SKM-1 (cell line): ENCODE measurements around the gene PRPF38B.

Source experiments
- DNase-seq: peaks from one replicate; lab custom pipeline; 2025; ENCODE audit not compliant: unreplicated experiment; lab: John Stamatoyannopoulos, UW

Gene PRPF38B

GRCh38 chr1:108717774-108718316 lies 25.7 kb downstream of the PRPF38B start:
- no peak for DNase-seq

DNA sequence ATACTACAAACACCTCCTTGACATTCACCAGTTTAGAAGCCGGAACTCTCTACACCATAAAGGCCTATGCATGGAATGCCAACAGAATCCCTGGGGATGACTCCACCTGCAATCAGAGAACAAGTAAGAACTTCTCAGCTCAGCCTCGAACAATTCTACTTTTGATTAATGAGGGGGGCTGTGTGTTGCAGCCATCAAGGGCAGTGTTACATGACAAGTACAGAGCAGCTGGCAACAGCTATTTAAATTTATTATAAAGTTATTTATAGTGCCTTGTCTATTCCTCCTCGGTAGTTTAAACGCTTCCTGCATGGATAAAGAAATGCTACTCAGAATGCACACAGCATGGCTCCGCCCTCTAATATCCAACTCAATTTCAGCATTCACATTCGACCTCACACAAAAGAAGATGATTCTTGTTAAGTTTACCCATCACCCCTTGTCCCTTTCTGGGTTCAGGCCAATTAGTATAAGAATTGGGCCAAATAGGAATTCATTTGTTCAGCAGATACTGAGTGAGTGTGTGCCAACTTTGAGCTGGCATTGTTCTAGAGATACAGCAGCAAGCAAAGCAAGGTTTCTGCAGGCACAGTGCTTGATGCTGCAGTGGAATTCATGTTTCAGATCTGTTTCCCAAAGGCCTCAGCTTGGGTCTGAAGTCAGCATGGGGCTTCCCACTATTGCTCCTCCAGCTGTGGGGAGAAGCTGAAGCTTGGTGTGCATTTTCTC lies 27.0 kb downstream of the PRPF38B start:
- DNase-seq: no peak

DNA sequence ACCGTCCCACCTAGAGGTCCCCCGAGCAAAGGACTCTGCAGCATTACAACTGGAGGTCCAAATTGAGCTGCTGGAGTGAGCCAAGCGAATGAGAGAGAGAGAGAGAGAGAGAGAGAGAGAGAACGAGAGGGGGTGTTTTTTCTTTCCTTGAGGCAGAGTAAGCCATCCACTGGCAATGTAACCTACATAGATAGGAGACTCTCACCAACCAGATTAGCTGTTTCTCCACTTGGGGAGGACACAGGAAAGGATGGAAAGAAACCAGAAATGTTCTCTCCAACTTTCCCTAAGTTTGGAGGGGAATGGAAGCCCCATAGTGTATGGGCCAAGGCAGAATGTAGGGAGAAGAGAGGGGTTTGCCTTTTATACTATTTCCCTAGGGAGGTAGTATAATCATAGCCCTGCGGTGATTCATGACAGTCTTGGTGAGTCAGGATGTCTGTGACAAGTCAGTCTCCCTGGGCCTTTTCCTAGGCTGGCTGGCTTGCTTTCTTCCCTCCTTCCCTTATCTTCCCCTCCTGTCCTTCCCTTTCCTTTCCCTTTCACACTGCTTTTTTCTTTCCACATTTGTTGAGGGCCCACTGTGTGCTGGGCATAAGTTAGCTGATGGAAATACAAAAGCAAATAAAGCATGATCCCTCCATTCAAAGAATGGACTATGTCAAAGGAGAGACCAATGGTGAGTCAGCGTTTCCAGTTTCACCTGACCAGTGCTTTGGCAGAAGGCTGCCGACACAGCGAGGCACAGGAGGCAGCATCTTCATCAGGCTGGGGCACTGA lies 27.7 kb downstream of the PRPF38B start:
- no peak for DNase-seq

- no peak for DNase-seq
Observed at GRCh38 chr1:108722292-108722691, 30.2 kb downstream of the PRPF38B start.

- no peak for DNase-seq
Observed at GRCh38 chr1:108725906-108726305, 33.8 kb downstream of the PRPF38B start.

- no peak for DNase-seq
Observed at GRCh38 chr1:108728327-108728923, 36.3 kb downstream of the PRPF38B start.

DNA sequence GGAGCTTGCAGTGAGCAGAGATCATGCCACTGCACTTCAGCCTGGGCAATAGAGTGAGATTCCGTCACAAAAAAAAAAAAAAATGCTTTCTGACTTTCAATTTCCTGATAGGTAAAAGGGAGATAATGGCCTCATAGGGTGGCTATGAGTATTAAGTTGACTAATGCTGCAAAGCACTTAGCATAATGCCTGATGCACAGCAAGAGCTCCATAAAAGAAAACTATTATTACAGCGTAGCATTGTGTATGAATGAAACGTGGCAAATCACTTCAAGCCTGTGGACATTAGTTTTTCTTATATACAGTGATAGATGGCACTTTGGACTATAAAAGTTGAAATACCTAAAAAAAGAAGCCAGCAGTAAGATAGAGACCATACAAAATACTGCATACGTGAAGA lies 37.4 kb downstream of the PRPF38B start:
- no peak for DNase-seq

DNA sequence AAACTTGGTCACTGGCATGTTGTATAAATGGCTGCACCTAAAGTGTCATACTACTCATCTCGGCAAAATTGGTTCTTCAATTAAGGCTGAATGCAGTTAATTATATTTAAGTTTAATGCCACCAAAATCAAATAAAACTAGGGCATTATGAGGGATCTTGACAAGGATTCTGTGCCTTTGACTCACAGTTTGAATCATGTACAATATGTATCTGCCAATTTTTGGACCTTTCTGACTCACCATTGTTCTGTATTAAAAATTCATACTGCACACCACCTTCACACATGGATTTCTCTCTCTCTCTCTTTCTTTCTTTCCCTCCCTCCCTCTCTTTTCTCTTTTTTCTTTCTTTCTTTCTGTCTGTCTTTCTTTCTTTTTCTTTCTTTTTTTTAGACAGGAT lies 40.3 kb downstream of the PRPF38B start:
- no peak for DNase-seq

GRCh38 chr1:108734171-108734865 lies 42.2 kb downstream of the PRPF38B start:
- no peak for DNase-seq

- DNase-seq: no peak
Observed at GRCh38 chr1:108742253-108742652, 50.1 kb downstream of the PRPF38B start.

- no peak for DNase-seq
Observed at GRCh38 chr1:108745980-108746381, 53.9 kb downstream of the PRPF38B start.

DNA sequence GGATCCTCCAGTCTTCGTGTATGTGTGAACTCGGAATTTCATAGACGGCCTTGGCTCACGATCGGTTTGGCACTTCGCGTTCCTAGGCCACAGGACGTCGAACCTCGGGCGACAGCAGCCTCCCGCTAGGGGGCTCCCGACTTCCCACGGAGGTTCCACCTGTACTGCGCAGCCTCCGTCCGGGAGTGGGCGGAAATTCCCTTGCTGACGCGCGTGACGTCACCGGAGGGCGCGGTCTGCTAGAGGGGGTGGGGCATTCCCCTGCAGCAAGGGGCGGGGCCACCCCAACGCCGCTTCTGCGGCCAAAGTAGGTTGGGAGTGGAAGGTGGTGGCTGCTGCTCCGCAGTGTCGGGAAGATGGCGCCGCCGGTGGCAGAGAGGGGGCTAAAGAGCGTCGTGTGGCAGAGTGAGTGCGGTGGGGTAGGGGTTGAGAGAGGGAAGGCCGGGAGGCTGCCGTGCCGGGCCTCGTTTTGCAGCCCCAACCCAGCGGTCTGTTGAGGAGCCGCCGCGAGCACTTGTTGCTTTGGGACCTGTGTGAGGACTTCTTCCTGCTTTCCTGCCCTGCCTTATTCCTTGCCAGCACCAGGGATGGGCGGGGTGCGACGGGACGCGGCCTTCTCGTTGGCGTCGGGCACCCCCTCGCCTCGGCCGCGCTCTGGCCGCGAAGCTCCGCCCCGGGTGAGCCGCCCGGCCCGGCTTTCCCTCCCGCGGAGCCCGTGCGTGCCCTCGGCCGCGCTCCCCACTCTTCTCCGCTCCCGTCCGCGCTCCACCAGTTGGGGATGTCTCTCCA lies 54.5 kb downstream of the PRPF38B start, which contains the start of gene STXBP3:
Gene STXBP3 (plus strand): TSS at position 293 of the 789 bp plus-strand sequence. CDS start 64 bp downstream, at position 357.
- peak; percentile 93 for DNase-seq

- peak; percentile 37 for DNase-seq
Observed at GRCh38 chr1:108747171-108747850, 55.2 kb downstream of the PRPF38B start.

DNA sequence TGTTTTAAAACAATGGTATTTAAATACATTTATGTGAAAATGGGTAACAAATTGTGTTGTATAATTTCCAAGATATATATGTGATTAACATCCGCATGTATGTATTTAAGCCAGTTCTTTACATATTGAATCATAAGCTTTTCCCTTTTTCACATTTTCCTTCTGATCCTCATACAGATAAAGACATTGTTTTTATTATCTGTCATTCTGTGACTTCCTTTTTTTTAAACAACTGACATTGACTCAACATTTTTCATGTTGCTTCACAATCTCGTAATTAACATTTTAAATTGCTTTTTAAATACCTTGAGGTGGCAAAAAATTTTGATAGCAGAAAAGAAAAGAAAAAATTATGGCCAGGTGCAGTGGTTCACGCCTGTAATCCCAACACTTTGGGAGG lies 55.8 kb downstream of the PRPF38B start:
- DNase-seq: no peak

DNA sequence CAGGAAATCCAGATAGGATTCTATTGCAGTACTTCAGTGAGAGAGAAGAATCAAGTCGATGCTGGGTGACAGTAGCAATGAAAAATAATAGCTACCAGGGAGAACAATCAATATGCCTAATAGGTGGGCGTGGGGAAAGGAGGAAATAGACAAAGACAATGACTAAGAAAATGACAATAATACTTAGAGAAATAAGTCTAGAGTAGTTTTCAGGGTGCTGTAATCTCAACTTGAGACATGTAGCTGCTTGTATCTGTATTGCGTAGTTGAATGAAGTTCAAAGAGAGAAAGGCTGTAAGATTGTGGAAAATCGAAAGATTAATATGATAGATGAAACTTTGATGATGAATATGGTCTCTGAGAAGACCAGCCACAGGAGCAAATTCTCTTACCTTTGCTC lies 57.0 kb downstream of the PRPF38B start:
- DNase-seq: no peak

GRCh38 chr1:108750476-108751181 lies 58.5 kb downstream of the PRPF38B start:
- DNase-seq: no peak
